ENCODE data around the gene EMB.

GRCh38 chr5:50445296-50445949, 4.3 kb upstream of the EMB start:
- no peak for TF ChIP-seq SIN3A (IDR thresholded peaks at IDR 0.05; ENCODE audit: borderline replicate concordance, insufficient read depth, low read length)
- no peak for TF ChIP-seq POLR2AphosphoS5 (IDR thresholded peaks at IDR 0.05; ENCODE audit: low read depth, low read length)
- TF ChIP-seq, protein P1, sequence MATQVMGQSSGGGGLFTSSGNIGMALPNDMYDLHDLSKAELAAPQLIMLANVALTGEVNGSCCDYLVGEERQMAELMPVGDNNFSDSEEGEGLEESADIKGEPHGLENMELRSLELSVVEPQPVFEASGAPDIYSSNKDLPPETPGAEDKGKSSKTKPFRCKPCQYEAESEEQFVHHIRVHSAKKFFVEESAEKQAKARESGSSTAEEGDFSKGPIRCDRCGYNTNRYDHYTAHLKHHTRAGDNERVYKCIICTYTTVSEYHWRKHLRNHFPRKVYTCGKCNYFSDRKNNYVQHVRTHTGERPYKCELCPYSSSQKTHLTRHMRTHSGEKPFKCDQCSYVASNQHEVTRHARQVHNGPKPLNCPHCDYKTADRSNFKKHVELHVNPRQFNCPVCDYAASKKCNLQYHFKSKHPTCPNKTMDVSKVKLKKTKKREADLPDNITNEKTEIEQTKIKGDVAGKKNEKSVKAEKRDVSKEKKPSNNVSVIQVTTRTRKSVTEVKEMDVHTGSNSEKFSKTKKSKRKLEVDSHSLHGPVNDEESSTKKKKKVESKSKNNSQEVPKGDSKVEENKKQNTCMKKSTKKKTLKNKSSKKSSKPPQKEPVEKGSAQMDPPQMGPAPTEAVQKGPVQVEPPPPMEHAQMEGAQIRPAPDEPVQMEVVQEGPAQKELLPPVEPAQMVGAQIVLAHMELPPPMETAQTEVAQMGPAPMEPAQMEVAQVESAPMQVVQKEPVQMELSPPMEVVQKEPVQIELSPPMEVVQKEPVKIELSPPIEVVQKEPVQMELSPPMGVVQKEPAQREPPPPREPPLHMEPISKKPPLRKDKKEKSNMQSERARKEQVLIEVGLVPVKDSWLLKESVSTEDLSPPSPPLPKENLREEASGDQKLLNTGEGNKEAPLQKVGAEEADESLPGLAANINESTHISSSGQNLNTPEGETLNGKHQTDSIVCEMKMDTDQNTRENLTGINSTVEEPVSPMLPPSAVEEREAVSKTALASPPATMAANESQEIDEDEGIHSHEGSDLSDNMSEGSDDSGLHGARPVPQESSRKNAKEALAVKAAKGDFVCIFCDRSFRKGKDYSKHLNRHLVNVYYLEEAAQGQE (IDR thresholded peaks at IDR 0.05; ENCODE audit: insufficient read depth in 1 of 2, low read depth in 2 of 2, low read length in 2 of 2), result no peak
- TF ChIP-seq TAF1 (IDR thresholded peaks at IDR 0.05; ENCODE audit: borderline replicate concordance, insufficient read depth, low read length), result no peak
